ENCODE results near the gene ERG.

DNA sequence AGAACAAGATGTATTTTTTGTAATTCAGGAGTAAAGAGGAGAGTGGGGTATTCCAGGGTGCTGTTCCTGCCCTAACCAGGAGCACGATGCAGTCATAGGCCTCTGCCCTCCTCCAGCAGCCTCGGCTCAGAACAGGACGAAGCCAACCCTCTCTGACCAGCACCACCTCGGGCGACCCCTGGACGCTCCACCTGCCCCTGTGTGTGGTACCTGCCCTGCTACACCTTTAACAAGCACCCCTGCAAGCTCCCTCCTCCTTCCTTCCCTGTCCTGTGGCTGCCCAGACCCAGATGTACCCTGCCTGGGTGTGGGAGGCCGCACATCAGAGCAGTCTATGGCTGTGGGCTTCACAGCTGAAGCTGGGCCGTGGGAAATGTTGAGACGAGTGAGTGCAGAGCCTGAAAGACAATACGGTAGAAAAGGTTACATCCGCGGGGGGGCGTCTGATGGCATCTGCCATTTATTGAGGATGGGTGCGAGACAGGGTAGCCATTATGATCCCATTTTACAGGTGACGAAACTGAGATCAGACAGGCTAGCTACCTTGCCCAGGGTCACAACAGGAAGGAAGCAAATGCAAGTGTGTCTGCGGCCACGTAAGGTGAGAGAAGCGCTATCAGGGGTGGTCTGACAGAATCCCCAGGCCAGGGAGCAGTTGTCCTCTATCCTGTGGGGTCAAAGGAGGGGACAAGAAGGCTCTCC lies 4.6 kb downstream of the ERG start:
- TF ChIP-seq, protein P1, sequence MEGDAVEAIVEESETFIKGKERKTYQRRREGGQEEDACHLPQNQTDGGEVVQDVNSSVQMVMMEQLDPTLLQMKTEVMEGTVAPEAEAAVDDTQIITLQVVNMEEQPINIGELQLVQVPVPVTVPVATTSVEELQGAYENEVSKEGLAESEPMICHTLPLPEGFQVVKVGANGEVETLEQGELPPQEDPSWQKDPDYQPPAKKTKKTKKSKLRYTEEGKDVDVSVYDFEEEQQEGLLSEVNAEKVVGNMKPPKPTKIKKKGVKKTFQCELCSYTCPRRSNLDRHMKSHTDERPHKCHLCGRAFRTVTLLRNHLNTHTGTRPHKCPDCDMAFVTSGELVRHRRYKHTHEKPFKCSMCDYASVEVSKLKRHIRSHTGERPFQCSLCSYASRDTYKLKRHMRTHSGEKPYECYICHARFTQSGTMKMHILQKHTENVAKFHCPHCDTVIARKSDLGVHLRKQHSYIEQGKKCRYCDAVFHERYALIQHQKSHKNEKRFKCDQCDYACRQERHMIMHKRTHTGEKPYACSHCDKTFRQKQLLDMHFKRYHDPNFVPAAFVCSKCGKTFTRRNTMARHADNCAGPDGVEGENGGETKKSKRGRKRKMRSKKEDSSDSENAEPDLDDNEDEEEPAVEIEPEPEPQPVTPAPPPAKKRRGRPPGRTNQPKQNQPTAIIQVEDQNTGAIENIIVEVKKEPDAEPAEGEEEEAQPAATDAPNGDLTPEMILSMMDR (IDR thresholded peaks at IDR 0.05) = no peak
- TF ChIP-seq POLR2A (IDR thresholded peaks at IDR 0.05) = no peak

Measured in adrenal gland (tissue), 5 donors.